HG03064 (cell line): ENCODE results near the gene NDUFAB1.
"Not testable (repeated sequence)": the region's sequence is repeated elsewhere in the genome, so short reads cannot be mapped to it uniquely, and the experiment has no call there.

Source experiments
- ATAC-seq: cut with Tn5 transposase; IDR thresholded peaks from one replicate; pipeline ENCODE4 v1.9.1; 2021; ENCODE audit warnings: low read depth; ENCODE audit not compliant: unreplicated experiment

Gene NDUFAB1

GRCh38 chr16:23556881-23557778 is 39.0 kb downstream of the NDUFAB1 start, which contains the start of the genes EARS2 and UBFD1:
TSS of gene EARS2 (minus strand) at chr16:23557350. CDS start at chr16:23557343, 7 bp downstream.
TSS of gene UBFD1 (plus strand) at chr16:23557727. CDS start at chr16:23557743, 16 bp downstream.
- peak; percentile 91 for ATAC-seq

GRCh38 chr16:23554536-23554935 is 41.6 kb downstream of the NDUFAB1 start:
- ATAC-seq: no peak

GRCh38 chr16:23552161-23552560 is 44.0 kb downstream of the NDUFAB1 start:
- ATAC-seq: no peak

- no peak for ATAC-seq
Measured at GRCh38 chr16:23549938-23550337, 46.2 kb downstream of the NDUFAB1 start.

- no peak for ATAC-seq
Measured at GRCh38 chr16:23544436-23544835, 51.7 kb downstream of the NDUFAB1 start.

GRCh38 chr16:23540817-23541178 is 55.3 kb downstream of the NDUFAB1 start:
- ATAC-seq: not testable (repeated sequence)

- ATAC-seq: no peak
Measured at GRCh38 chr16:23539984-23540816, 55.9 kb downstream of the NDUFAB1 start.

- ATAC-seq: no peak
Measured at GRCh38 chr16:23538919-23539278, 57.2 kb downstream of the NDUFAB1 start.

GRCh38 chr16:23537390-23537789 is 58.7 kb downstream of the NDUFAB1 start:
- ATAC-seq: no peak

- ATAC-seq: no peak
Measured at GRCh38 chr16:23535901-23536300, 60.2 kb downstream of the NDUFAB1 start.

- ATAC-seq: no peak
Measured at GRCh38 chr16:23534868-23535860, 61.0 kb downstream of the NDUFAB1 start.

- no peak for ATAC-seq
Measured at GRCh38 chr16:23532448-23532847, 63.7 kb downstream of the NDUFAB1 start.
